Measurements from ENCODE around the gene AEBP1.

GRCh38 chr7:44159824-44160630 is 55.9 kb downstream of the AEBP1 start:
- TF ChIP-seq CTCF (conservative IDR thresholded peaks at IDR 0.05; ENCODE audit: low read length), result no peak
- no peak for TF ChIP-seq EZH2phosphoT487 (IDR thresholded peaks at IDR 0.05; ENCODE audit: borderline replicate concordance)

Data from Loucy (cell line).